Myometrial cell (primary cell): Measurements from ENCODE around the gene LMO3. TPM values are rescaled to one million over a fixed set of nuclear protein-coding genes. Genes with fewer than 3 reads are reported as not detected.

Experiments
- total RNA-seq: library from RNA; depleted of rRNA; stranded (reverse); fragments of >200 nt; gene quantifications from 2 replicates; pipeline ENCODE4 v1.2.3, GENCODE V29; 2015

Gene LMO3
- total RNA-seq: 0.58 and 0.71 TPM in 2 replicates

GRCh38 chr12:16606117-16606200 lies at the start of gene LMO3:
Gene LMO3 (minus strand): TSS chr12:16606162. CDS start chr12:16600860, 5,302 bp downstream.

